GM10266 (cell line): ENCODE data around the gene DOK1.

ENCODE experiments used
- DNase-seq: peaks from one replicate; pipeline ENCODE4 v3.0.0; 2012; ENCODE audit errors: extremely low spot score
- CTCF ChIP-seq: IDR thresholded peaks from 2 replicates; pipeline ENCODE4 v1.5.1; 2012; ENCODE audit warnings: mild to moderate bottlenecking, low read depth; ENCODE audit not compliant: control insufficient read depth, insufficient read depth; ENCODE audit errors: missing control alignments

The DOK1 gene

DNA sequence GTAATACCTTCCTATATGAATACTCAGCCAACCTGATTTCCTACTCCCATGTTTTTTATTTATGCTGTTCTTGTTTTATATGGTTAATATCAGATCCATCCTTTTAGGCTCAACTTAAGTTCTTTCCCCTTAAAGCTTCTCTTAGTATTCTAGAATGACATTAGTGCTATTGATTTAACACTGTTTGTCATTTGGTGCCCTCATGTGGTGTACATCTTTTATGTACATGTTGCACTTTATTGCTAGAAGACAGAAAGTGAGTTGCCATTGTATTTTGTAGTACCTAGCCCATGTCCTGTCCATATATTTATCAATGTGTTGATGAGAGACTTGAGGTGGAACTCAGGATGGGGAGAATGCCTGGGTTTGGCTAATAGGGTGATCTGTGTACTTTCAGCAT, 22.3 kb upstream of the DOK1 start:
- peak; percentile 55 for TF ChIP-seq CTCF
- peak; percentile 49 for DNase-seq

GRCh38 chr2:74533464-74533863, 21.1 kb upstream of the DOK1 start:
- TF ChIP-seq CTCF: no peak

DNA sequence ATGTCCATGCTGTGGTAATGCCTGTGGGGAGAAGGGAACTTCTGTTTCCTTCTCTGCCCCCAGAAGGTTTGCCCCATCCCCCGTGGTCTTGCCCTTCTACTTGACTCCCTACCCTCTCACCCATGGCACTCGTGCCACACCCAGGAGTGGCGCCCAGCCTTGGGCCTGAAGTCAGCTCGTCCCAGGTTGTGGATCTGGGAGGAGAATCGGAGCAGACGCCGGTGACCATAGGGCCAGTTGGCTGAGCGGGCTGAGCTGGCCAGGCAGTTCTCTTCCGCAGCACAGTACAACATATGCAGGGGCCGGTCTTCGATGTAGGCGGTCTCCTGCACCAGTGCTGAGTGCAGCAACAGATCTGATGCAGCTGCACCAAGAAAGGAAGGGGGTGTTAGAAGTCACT, 20.1 kb upstream of the DOK1 start:
- no peak for TF ChIP-seq CTCF
- no peak for DNase-seq

More at GRCh38 chr2:74533464-74533863, 21.1 kb upstream of the DOK1 start:
- no peak for DNase-seq

DNA sequence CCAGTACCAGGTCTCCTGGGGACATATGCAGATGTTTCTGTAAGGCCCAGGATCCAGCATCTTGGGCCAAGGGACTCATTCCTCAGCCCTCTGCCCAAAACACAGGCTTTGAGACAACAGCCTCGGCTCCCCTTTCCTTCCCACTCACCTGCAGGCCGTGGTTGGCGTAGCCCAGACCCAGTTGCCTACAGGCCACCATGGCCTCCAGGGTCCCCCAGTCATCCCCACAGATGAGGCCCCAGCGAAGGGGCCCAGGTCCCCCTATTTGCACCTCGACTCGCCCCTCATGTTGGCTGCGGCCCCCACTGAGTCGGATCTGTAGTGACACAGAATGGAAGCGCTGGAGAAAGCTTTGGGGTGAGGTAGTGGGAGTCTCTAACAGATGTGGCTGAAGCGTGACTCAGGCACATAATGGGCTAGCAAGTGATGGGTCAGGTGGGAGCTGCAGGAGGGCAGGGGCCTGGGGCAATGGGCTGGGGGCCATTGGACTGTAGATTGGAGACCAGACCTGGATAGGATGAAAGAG, 19.0 kb upstream of the DOK1 start:
- no peak for DNase-seq
- no peak for TF ChIP-seq CTCF

- no peak for DNase-seq
- TF ChIP-seq CTCF: no peak
Observed at GRCh38 chr2:74536166-74536950, 18.2 kb upstream of the DOK1 start.

- no peak for TF ChIP-seq CTCF
- DNase-seq: no peak
Observed at GRCh38 chr2:74537140-74537539, 17.4 kb upstream of the DOK1 start.

DNA sequence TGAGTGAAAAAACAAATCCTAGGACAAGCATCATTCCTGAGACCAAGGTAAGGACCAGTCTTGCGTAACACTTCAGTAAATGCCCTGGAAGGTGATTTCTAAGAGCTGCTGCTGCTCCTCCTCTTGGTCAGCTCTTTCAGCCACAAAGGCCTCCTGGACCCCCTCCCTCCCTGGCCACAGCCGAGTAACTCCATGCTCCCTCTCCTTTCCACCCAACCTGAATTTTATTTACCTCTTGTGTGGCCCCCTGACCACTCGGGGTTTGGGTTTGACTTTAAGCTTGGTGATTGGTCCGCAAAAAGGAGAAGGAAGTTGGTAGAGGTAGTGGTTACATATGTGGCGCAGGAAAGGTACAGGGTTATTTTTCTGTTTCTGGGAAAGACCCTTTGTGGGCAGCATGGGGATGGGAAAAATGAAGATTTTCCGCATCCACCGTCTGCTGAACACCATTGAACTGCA, 15.6 kb upstream of the DOK1 start:
- peak; percentile 58 for DNase-seq
- no peak for TF ChIP-seq CTCF
